Type B pancreatic cell (in vitro differentiated cells): ENCODE measurements around the gene FABP3. TPM values are rescaled to one million over a fixed set of nuclear protein-coding genes. Genes with fewer than 3 reads are reported as not detected.

Source experiments
- DNase-seq: peaks from one replicate; pipeline ENCODE4 v3.0.0; 2021; ENCODE audit warnings: mixed read lengths; ENCODE audit not compliant: unreplicated experiment; ENCODE audit errors: extremely low spot score
- H3K27ac Mint-ChIP-seq: 2 replicates; pipeline ENCODE4 v1.8.0; 2021; ENCODE audit warnings: mild to moderate bottlenecking, mixed read lengths
- H3K27me3 Mint-ChIP-seq: 2 replicates; pipeline ENCODE4 v1.8.0; 2021; ENCODE audit warnings: mixed read lengths
- H3K36me3 Mint-ChIP-seq: 2 replicates; pipeline ENCODE4 v1.8.0; 2021; ENCODE audit warnings: mixed read lengths
- H3K4me1 Mint-ChIP-seq: one replicate; pipeline ENCODE4 v1.8.0; 2021; ENCODE audit warnings: mixed read lengths; ENCODE audit not compliant: unreplicated experiment
- H3K4me3 Mint-ChIP-seq: 2 replicates; pipeline ENCODE4 v1.8.0; 2021; ENCODE audit warnings: mild to moderate bottlenecking, mixed read lengths
- H3K9me3 Mint-ChIP-seq: 2 replicates; pipeline ENCODE4 v1.8.0; 2021; ENCODE audit warnings: mixed read lengths
- total RNA-seq: library from RNA; stranded (reverse); gene quantifications from 2 replicates; pipeline ENCODE4 v1.2.1, GENCODE V29; 2021; ENCODE audit warnings: low replicate concordance
- TF ChIP-seq, protein P1 (sequence below): fragments of 200-600 bp; sonication (generic); conservative IDR thresholded peaks from 2 replicates; pipeline ENCODE4 v1.5.0; 2021; ENCODE audit warnings: antibody characterized with exemption, mild to moderate bottlenecking

Gene FABP3
- total RNA-seq, 1 donor from 2014 or later, result 16.4 TPM

DNA sequence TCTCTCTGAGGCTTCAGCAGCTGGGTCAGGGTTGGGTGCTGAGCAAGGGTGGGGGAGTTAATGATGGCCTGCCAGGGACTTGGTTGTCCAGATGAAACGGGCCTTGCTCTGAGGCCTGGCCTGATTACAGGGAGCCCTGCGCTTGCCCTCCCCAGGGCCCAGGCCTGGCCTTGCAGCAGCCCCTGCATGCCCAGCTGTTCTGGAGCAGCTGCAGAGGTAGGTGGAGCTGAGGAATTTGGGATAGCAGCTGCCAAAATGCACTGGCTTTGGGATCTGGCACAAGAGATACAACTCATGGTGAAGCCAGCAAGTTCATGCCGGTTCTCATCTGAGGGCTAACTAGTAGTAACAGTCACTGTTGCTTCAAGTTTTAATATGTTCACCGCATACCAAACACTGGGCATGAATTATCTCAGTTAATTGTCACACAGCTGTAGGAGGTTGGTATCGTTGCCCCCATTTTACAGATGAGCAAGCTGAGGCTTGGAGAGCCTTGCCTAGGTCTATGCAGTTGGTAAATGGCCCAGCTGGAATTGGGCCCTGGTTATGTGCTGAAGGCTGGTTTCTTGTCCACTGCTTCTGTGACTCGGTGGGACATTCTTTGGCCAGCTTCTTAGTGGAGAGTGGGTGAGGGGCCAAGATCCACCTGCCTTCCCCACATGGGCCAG lies 32.8 kb upstream of the FABP3 start:
- Mint-ChIP-seq H3K27ac (no peak overlapping the region), H3K4me1 (peaks cover 8% of the 10 kb centered on the region), H3K36me3 (no peaks in the 10 kb centered on the region), H3K27me3 (peaks cover 18% of the 10 kb centered on the region), H3K9me3 (no peaks in the 10 kb centered on the region), H3K4me3 (no peak overlapping the region)
- TF ChIP-seq, protein P1, sequence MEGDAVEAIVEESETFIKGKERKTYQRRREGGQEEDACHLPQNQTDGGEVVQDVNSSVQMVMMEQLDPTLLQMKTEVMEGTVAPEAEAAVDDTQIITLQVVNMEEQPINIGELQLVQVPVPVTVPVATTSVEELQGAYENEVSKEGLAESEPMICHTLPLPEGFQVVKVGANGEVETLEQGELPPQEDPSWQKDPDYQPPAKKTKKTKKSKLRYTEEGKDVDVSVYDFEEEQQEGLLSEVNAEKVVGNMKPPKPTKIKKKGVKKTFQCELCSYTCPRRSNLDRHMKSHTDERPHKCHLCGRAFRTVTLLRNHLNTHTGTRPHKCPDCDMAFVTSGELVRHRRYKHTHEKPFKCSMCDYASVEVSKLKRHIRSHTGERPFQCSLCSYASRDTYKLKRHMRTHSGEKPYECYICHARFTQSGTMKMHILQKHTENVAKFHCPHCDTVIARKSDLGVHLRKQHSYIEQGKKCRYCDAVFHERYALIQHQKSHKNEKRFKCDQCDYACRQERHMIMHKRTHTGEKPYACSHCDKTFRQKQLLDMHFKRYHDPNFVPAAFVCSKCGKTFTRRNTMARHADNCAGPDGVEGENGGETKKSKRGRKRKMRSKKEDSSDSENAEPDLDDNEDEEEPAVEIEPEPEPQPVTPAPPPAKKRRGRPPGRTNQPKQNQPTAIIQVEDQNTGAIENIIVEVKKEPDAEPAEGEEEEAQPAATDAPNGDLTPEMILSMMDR, result no peak
- DNase-seq, result no peak

DNA sequence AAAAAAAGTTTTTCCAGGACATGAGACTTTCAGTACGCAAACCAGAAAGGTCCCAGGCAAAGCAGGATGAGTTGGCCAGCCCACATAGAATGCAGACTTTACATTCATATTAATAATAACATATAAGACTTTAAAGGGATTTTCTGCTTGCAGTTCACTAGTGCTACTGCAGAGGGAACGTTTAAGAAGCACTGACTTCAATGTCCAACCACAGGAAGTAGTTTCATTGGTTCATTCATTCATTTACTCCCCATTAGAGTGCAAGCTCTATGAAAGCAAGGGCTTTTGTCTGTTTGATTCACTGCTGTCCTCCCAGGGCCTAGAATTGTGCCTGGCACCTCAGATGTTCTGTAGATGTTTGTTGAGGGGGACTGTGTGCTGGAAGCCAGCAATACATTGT lies 28.4 kb upstream of the FABP3 start:
- Mint-ChIP-seq H3K27me3 (no peaks in the 10 kb centered on the region), H3K9me3 (no peaks in the 10 kb centered on the region), H3K27ac (peak overlapping the region; percentile 29), H3K36me3 (no peaks in the 10 kb centered on the region), H3K4me1 (peaks cover 13% of the 10 kb centered on the region), H3K4me3 (no peak overlapping the region)
- TF ChIP-seq, protein P1, result peak; percentile 25
- DNase-seq, result no peak

DNA sequence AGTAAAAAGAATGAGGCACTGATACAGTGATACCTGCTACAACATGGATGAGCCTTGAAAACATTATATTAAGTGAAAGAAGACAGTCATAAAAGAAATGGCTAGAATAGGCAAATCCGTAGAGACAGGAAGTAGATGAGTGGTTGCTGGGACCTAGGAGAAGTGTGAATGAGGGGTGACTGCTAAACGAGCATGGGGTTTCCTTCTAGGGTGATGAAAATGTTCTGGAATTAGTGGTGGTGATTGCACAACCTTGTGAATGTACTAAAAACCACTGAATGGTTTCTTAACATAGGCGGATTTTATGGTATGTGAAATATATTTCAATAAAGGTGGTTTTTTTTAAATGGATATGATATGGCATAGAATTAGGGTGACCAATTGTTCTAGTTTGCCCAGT lies 27.5 kb upstream of the FABP3 start:
- no peaks in the 10 kb centered on the region for H3K36me3 Mint-ChIP-seq
- H3K27ac Mint-ChIP-seq, result no peak overlapping the region
- H3K4me1 Mint-ChIP-seq, result peaks cover 13% of the 10 kb centered on the region
- no peak for DNase-seq
- TF ChIP-seq, protein P1, result no peak
- H3K9me3 Mint-ChIP-seq, result no peaks in the 10 kb centered on the region
- H3K4me3 Mint-ChIP-seq, result no peak overlapping the region
- H3K27me3 Mint-ChIP-seq, result no peaks in the 10 kb centered on the region

DNA sequence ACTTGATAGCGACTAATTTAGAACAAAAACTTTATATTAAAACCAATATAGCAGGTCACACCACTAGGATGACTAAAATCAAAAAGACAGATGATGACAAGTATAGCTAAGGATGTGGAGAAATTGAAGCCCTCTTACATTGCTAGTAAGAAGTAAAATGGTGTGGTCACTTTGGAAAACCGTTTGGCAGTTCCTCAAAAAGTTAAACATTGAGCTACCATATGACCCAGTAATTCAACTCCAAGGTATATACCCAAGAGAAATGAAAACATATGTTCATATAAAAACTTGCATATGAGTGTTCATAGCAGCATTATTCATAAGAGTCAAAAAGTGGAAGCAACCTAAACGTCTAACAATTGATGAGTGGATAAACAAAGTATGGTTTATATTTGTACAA lies 27.1 kb upstream of the FABP3 start:
- DNase-seq, result no peak
- H3K4me1 Mint-ChIP-seq, result peaks cover 13% of the 10 kb centered on the region
- TF ChIP-seq, protein P1, result no peak
- H3K36me3 Mint-ChIP-seq, result no peaks in the 10 kb centered on the region
- H3K4me3 Mint-ChIP-seq, result no peak overlapping the region
- H3K9me3 Mint-ChIP-seq, result no peaks in the 10 kb centered on the region
- H3K27ac Mint-ChIP-seq, result no peak overlapping the region
- no peaks in the 10 kb centered on the region for H3K27me3 Mint-ChIP-seq

DNA sequence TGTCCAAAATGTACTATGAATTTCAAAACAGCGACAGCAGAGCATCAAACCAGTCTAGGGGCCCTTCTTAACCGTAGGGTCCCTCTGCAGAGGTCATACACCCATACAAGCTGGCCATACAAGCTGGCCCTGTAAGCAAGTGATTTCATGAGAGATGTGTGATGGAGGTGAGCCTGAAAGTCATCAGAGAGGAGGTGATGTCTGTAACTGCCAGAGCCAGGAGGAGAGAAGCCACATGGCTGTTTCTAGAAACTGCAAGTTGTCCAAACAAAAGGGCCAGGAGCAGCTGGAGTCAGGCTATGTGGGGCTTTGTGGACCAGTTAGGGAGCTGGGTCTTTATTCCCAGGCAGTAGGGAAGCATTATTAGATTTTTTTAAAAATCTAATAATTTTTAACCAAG lies 25.4 kb upstream of the FABP3 start:
- TF ChIP-seq, protein P1, result no peak
- peaks cover 19% of the 10 kb centered on the region for H3K4me1 Mint-ChIP-seq

More for the DNA sequence above, 25.4 kb upstream of the FABP3 start:
- H3K36me3 Mint-ChIP-seq, result no peaks in the 10 kb centered on the region
- no peaks in the 10 kb centered on the region for H3K9me3 Mint-ChIP-seq
- no peak overlapping the region for H3K27ac Mint-ChIP-seq
- no peaks in the 10 kb centered on the region for H3K27me3 Mint-ChIP-seq
- no peak for DNase-seq
- no peak overlapping the region for H3K4me3 Mint-ChIP-seq
